ES-I3 (cell line): ENCODE results near the gene CDCA5.

Experiments
- H3K36me3 ChIP-seq: 2 replicates; pipeline ENCODE4 v1.6.1; 2013; ENCODE audit warnings: mild to moderate bottlenecking, low read length, control low read depth, moderate library complexity; ENCODE audit not compliant: insufficient read depth
- H3K4me1 ChIP-seq: 2 replicates; pipeline ENCODE4 v1.6.1; 2013; ENCODE audit warnings: mild to moderate bottlenecking, control low read depth, low read length; ENCODE audit not compliant: insufficient read depth
- H3K9ac ChIP-seq: 2 replicates; pipeline ENCODE4 v1.6.1; 2013; ENCODE audit warnings: low read depth, mild to moderate bottlenecking, low read length, moderate library complexity
- H3K9me3 ChIP-seq: 2 replicates; pipeline ENCODE4 v1.6.1; 2013; ENCODE audit warnings: mild to moderate bottlenecking, low read length, moderate library complexity; ENCODE audit not compliant: control insufficient read depth, insufficient read depth

CDCA5 gene

DNA sequence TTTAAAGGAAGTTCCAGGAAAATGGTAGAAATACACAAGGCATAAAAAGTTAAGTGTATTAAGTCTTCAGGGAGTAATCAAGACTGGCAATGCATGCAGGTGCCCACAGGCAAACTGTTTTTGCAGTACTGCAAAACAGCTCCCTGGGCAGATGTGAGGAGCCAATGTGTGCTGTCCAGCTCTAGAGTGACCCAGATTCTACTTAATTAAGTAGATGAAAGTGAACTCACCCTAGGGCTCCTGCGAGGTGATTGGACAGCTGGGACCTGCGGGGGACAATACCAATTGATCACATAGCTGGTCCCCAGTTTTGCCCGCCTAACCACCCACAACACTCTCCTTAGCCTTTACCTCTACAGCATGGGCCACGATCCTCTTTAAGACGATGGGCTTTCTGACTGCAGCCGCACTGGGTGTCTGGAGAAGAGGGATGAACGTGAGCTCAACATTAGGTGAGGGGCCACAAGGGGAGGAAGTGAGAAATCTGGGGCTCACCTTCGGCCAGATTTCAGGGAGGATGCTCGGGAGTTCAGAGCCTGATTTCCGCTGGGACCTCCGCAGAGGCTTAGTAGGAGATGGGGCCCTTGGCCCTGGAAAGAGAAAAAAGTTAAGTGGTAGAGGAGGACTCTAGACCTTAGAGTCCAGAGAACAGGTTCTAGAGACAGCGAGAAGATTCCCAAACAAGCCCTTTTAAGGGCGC is 556 bp downstream of the CDCA5 start:
- Histone ChIP-seq H3K9ac (peak overlapping the region; percentile 70), H3K9me3 (no peaks in the 10 kb centered on the region), H3K4me1 (0 out of 2 replicates have a peak, but pooled peaks cover 5% of the 10 kb centered on the region), H3K36me3 (0 out of 2 replicates have a peak, but pooled peaks cover 4% of the 10 kb centered on the region)

DNA sequence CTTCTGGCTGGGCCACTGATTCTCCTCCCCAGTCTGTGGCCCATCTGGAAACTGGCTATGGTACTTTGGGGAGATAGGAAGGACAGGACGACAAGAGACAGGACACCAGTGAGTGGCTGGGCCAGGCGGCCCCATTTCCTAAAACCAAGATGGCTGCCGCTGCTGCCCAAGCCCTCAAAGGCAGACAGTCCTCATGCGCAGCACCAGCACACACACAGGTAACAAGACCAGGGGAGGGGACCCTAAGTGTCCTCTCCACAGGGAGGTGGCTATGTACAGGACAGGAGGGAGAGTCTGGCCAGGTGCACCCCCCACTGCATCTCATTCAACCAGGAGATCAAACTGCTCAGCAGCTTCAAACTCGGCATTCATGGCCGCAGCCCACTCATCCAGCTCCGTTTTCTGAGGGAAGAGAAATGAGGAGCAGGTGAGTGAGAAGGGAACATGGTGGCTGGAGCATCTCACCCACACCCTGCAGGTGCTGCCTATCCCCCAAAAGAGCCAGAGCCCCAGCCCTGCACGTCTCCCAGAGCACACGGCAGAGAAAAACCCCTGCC is 5.0 kb downstream of the CDCA5 start:
- Histone ChIP-seq H3K9ac (no peak overlapping the region), H3K4me1 (0 out of 2 replicates have a peak, but pooled peaks cover 5% of the 10 kb centered on the region), H3K9me3 (no peaks in the 10 kb centered on the region), H3K36me3 (0 out of 2 replicates have a peak, but pooled peaks cover 4% of the 10 kb centered on the region)

DNA sequence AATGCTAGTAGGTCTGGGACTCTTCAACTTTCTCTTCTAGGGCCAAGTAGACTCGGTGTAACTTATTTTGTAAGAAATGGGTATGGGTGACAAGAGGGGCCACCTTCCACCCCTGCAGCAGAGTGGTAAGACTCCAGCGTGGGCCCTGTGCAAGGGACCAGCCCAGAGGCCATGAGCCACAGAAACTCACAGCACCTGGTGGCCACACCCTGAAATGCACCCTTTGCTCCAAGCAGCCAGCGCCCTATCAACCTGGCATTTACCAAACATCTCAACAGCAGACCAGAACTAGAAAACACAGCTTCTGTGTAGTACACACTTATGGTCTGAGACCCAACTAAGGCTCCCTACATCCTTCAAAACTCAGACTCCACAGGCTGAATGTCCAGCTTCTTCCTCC is 5.7 kb downstream of the CDCA5 start:
- no peaks in the 10 kb centered on the region for H3K9me3 ChIP-seq
- H3K4me1 ChIP-seq, result 0 out of 2 replicates have a peak, but pooled peaks cover 5% of the 10 kb centered on the region
- H3K9ac ChIP-seq, result no peak overlapping the region
- 0 out of 2 replicates have a peak, but pooled peaks cover 4% of the 10 kb centered on the region for H3K36me3 ChIP-seq

DNA sequence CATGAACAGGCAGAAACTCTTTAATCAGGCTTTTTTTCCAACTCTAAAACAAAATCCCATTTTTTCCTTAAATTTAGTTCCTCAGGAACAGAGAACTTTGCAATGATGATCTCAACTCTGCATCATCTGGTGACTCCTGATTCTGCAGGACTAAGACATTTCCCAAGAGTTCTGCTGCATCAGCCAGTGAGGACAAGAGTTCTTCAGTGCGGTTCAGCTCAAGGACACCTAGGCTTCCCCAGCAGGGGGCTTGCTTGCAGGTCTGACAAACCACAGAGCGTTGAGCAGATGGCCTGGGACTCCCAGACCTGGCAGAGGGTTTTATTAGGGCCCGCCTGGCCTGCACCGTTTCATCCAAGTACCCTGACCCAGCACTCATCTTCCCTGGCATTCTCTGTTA is 6.4 kb downstream of the CDCA5 start:
- Histone ChIP-seq H3K9ac (no peak overlapping the region), H3K36me3 (0 out of 2 replicates have a peak, but pooled peaks cover 4% of the 10 kb centered on the region), H3K4me1 (no peaks in the 10 kb centered on the region), H3K9me3 (no peaks in the 10 kb centered on the region)

DNA sequence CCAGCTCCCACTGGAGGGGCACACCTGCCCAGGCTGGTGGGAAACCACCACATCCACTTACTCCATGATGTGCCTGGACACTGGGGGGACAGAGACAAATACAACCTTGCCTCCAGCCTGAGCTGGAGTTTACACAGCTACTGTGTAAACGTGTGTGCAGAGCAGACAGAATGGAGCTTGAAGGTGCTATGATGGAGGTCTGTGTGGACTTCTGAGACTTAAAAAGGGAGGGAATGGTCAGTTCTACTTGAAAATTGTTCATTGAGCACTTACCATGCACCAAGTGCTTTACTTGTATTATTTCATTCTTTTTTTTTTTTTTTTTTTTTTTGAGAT is 11.2 kb downstream of the CDCA5 start:
- Histone ChIP-seq H3K36me3 (no peaks in the 10 kb centered on the region), H3K9ac (no peak overlapping the region), H3K4me1 (no peaks in the 10 kb centered on the region), H3K9me3 (no peaks in the 10 kb centered on the region)

DNA sequence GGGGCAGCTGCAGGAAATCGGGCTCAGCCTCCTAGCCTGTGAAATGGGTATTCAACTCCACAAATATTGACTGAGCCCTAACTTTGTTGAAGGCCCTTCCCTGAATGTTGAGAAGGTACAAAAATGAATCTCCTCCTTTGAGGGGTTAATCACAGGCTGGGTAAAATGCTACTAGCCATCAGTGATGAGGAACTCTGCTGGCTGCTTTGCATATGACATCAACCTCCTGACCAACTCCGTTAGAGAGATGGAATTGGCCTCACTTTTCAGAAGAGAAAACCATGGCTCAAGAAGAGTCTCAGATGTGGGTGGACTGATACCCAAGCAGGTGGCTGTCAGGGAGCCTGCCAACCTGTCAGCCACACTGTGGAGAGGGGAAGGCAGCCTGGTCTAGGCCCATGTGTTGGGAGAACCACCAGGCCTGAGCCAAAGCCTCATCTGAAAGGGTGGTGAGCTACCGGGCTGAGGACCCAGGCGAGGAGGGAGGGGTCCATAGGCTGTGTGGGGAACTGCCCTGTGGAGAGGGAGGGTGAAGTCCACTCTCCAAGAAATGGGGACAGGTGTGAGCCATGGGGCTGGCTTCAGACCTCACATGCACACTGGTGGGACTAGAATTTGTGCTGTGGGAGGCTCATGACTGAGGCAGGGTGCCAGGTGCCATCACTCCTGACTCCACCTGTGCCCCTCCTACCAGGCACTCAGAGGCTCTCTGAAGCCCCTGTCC is 11.8 kb downstream of the CDCA5 start:
- no peaks in the 10 kb centered on the region for H3K9me3 ChIP-seq
- peaks cover 2% of the 10 kb centered on the region; the same call in 1 of the 2 replicates for H3K4me1 ChIP-seq
- no peaks in the 10 kb centered on the region for H3K36me3 ChIP-seq
- no peak overlapping the region for H3K9ac ChIP-seq

DNA sequence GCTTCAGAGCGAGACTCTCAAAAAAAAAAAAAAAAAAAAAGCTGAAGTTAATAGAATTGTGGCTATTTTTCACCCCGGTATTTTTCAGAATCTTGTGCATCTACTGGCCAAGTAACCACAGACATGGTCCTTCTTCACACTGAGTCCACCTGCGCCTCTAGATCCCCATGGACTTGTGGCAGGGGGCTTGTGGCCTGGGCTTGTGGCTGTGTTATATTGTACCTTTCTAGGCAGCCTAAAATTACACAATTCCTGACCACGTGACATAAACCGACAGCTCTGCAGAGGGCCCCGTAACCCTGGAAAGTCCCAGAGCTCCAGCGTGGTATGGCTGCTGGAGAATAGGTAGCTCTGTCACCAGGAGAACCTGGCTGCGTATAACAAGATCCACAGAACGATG is 14.6 kb downstream of the CDCA5 start:
- no peaks in the 10 kb centered on the region for H3K9me3 ChIP-seq
- H3K4me1 ChIP-seq, result peaks cover 5% of the 10 kb centered on the region; the same call in 1 of the 2 replicates
- no peaks in the 10 kb centered on the region for H3K36me3 ChIP-seq
- no peak overlapping the region for H3K9ac ChIP-seq

DNA sequence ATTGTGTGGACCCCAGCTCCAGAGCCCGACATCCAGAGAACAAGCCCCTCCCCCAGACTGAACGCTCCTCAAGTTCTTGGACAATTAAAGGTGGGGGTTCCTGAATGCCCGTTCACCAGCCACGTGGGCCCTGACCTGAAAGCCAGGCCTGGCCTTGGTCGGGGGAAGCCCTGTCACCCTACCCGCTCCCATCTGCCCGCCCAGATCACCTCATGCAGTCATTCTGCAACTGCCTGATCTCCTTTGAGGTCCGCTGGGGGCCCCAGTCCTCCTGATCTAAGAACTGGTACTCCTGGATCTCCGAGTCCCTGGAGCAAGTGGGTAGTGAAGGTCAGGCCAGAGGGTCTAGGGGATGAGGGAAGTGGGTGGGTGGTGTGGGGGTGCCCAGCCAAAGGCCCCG is 16.4 kb downstream of the CDCA5 start:
- H3K36me3 ChIP-seq, result no peaks in the 10 kb centered on the region
- H3K4me1 ChIP-seq, result peaks cover 5% of the 10 kb centered on the region; the same call in 1 of the 2 replicates
- H3K9ac ChIP-seq, result no peak overlapping the region
- H3K9me3 ChIP-seq, result no peaks in the 10 kb centered on the region

DNA sequence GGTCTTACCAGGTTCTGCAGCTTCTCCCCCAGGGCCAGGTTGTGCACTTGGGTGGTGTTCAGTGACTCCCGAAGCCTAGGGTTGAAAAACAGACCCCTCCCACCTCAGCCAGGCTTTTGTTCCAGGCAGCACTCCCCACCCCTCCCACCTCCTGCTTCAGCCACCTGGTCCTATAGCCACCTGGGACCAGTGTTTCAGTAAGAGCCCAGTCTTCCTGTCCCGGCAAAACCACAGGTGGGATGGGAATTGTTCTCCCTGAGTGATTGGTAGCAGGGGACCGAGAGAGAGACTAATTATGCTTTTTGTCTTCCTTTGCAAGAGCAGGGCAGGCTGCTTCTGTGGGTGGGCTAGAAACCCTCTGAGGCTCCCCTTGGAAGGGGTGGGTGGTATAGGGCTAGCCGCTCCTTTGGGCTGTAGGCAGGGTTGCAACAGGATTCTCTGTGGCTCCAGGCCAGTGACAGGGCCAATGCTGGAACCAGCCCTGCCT is 17.0 kb downstream of the CDCA5 start:
- H3K9me3 ChIP-seq, result no peaks in the 10 kb centered on the region
- H3K9ac ChIP-seq, result no peak overlapping the region
- H3K4me1 ChIP-seq, result peaks cover 5% of the 10 kb centered on the region; the same call in 1 of the 2 replicates
- no peaks in the 10 kb centered on the region for H3K36me3 ChIP-seq

DNA sequence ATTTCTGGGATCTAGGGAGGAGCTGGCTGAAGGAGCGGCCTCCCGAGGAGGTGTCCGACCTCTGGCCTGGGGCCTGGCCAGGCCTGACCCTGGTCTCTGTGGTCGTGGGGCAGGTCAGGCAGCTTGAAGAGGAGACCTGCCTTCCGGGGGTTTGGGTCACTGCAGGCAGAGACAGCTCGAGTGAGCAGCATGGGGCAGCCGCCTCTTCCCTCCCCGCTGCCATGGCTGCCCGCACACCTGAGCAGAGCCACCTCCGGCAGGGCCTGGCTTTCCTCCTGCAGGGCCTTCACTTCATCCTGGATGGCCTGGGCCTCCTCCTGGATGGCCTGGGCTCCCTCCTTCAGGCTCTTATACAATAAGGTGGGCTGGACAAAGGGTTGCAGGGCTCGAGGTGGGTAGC is 17.5 kb downstream of the CDCA5 start:
- Histone ChIP-seq H3K36me3 (no peaks in the 10 kb centered on the region), H3K9ac (no peak overlapping the region), H3K9me3 (no peaks in the 10 kb centered on the region), H3K4me1 (peaks cover 5% of the 10 kb centered on the region; the same call in 1 of the 2 replicates)

DNA sequence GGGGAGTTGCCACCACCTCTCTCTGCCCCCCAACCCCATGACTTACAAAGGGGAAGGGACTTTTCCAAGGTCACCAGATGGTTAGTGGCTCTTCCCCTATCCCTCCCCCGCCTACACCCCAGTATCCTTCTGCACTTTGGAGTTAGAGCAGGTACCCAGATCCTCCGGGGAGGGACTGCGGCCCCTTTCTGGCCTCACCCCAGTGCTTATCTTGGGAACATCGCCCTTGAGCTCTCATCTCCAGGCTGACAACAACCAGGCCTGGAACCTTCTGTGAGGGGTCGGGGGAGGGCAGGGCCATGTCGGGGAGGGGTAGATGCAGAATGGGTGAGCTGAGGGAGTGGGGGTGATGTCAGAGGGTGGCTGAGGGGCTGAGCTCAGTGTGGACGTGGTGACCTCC is 18.0 kb downstream of the CDCA5 start:
- H3K9ac ChIP-seq, result no peak overlapping the region
- H3K4me1 ChIP-seq, result peaks cover 5% of the 10 kb centered on the region; the same call in 1 of the 2 replicates
- no peaks in the 10 kb centered on the region for H3K9me3 ChIP-seq
- no peaks in the 10 kb centered on the region for H3K36me3 ChIP-seq

DNA sequence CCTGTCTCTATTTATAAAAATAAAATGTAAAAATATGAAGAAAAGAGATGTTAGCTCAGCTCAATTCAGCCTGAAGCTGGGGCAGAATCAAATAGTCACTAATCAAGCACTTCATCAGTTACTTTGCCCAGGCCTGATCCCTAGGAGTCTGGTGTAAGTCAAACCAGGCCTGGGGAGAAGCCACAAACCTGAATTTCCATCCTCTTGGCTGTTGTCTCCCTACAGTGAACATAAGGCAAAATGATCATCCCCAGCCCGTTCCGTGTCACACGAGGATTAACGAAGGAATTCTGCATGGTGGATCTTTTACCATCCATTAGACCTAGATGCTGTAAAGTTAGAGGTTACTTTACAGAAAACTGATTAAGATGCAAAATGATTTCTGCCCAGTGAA is 19.0 kb downstream of the CDCA5 start:
- no peak overlapping the region for H3K9ac ChIP-seq
- no peaks in the 10 kb centered on the region for H3K9me3 ChIP-seq
- no peaks in the 10 kb centered on the region for H3K36me3 ChIP-seq
- peaks cover 5% of the 10 kb centered on the region; the same call in 1 of the 2 replicates for H3K4me1 ChIP-seq

DNA sequence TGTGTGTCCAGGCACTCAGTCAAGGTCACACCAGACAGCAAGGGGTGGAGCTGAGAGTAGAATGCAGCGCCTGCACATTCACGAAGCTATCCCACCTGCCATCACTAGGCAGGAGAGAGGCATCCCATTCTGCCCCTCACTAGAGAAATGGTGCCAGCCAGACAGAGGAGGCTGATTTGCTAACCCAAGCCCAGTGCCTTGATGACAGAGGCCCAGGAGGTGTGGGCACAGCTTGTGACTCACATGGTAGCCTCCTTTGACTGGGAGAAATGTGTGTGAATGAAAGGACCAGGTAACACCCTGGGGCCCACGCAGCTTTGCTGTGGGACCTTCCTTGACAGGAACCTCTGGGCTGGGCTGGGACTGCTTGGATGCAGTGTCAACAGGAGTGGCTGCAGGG is 20.3 kb downstream of the CDCA5 start:
- H3K4me1 ChIP-seq, result peaks cover 5% of the 10 kb centered on the region; the same call in 1 of the 2 replicates
- no peaks in the 10 kb centered on the region for H3K9me3 ChIP-seq
- no peaks in the 10 kb centered on the region for H3K36me3 ChIP-seq
- no peak overlapping the region for H3K9ac ChIP-seq

DNA sequence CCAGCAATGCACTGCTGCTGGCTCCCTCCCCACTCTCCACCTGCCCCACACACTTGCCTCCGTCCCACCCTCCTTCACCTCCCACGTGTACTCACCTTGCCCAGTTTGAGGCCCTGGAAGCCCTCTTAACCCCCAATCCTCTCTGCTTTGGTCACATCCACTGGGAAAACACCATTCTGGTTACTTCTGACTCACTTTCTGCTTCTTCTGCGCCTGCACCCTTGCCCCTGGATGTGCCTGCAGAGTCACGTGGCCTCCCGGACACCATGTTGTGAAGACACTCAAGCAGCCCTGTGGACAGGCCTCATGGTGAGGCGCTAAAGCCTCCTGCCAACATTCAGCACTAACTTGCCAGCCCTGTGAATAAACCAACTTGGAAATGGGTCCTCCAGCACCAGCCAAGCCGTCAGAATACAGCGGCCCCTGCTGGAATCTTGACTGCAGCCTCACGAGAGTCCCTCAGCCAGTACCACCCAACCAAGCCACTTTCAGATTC is 22.9 kb downstream of the CDCA5 start:
- Histone ChIP-seq H3K9ac (no peak overlapping the region), H3K4me1 (no peaks in the 10 kb centered on the region), H3K36me3 (no peaks in the 10 kb centered on the region), H3K9me3 (no peaks in the 10 kb centered on the region)
